Neuronal stem cell (in vitro differentiated cells): ENCODE data around the gene BMS1.
"Not testable (repeated sequence)": the region's sequence is repeated elsewhere in the genome, so short reads cannot be mapped to it uniquely, and the experiment has no call there.

Experiments used
- DNase-seq: peaks from one replicate; pipeline ENCODE4 v3.0.0-alpha.2; 2013; ENCODE audit warnings: low spot score
- H2AFZ ChIP-seq: one replicate; pipeline ENCODE4 v1.6.1; 2013; ENCODE audit warnings: mild to moderate bottlenecking, low read length, inconsistent platforms
- H2AK5ac ChIP-seq: 2 replicates; pipeline ENCODE4 v1.6.1; 2013; ENCODE audit warnings: low read depth, mild to moderate bottlenecking, inconsistent platforms, low read length, moderate library complexity, mixed read lengths
- H2BK120ac ChIP-seq: 2 replicates; pipeline ENCODE4 v1.6.1; 2013; ENCODE audit warnings: low read depth, mild to moderate bottlenecking, inconsistent platforms, low read length, moderate library complexity, mixed read lengths
- H2BK12ac ChIP-seq: one replicate; pipeline ENCODE4 v1.6.1; 2013; ENCODE audit warnings: low read length, inconsistent platforms
- H2BK15ac ChIP-seq: 2 replicates; pipeline ENCODE4 v1.6.1; 2013; ENCODE audit warnings: mild to moderate bottlenecking, low read length, inconsistent platforms, mixed read lengths
- H2BK5ac ChIP-seq: one replicate; pipeline ENCODE4 v1.6.1; 2013; ENCODE audit warnings: inconsistent platforms, mild to moderate bottlenecking, low read length, moderate library complexity
- H3K14ac ChIP-seq: one replicate; pipeline ENCODE4 v1.6.1; 2013; ENCODE audit warnings: low read length, inconsistent platforms
- H3K18ac ChIP-seq: 2 replicates; pipeline ENCODE4 v1.6.1; 2013; ENCODE audit warnings: low read length, inconsistent platforms
- H3K23ac ChIP-seq: 2 replicates; pipeline ENCODE4 v1.6.1; 2013; ENCODE audit warnings: low read depth, mild to moderate bottlenecking, mixed read lengths, low read length, inconsistent platforms; ENCODE audit not compliant: poor library complexity
- H3K27ac ChIP-seq: replicated peaks from 3 replicates; pipeline ENCODE4 v1.5.1; 2013; ENCODE audit warnings: low read length, inconsistent platforms
- H3K27me3 ChIP-seq, 3 experiments: 2 replicates each; pipeline ENCODE4 v1.6.1; 2013; ENCODE audit warnings: low read length in 3 of 3, mild to moderate bottlenecking in 2 of 3, inconsistent platforms in 1 of 3, low read depth in 1 of 3, mixed read lengths in 1 of 3, moderate library complexity in 1 of 3; ENCODE audit not compliant: control insufficient read depth in 3 of 3, insufficient read depth in 3 of 3
- H3K36me3 ChIP-seq, 2 donors: replicated peaks in 1 of 2; 2 replicates each; pipeline ENCODE4 v1.6.1; 2013; ENCODE audit warnings: low read length in 2 of 2; ENCODE audit not compliant: control insufficient read depth in 2 of 2, insufficient read depth in 2 of 2
- H3K4ac ChIP-seq: 2 replicates; pipeline ENCODE4 v1.6.1; 2013; ENCODE audit warnings: inconsistent platforms, mild to moderate bottlenecking, low read length, moderate library complexity
- H3K4me1 ChIP-seq, 2 donors: 1 replicate in 1 of 2; 2 replicates in 1 of 2; pipeline ENCODE4 v1.6.1; 2013; ENCODE audit warnings: low read length in 2 of 2, low read depth in 1 of 2; ENCODE audit not compliant: control insufficient read depth in 2 of 2, insufficient read depth in 1 of 2
- H3K4me2 ChIP-seq: one replicate; pipeline ENCODE4 v1.6.1; 2013; ENCODE audit warnings: mild to moderate bottlenecking, low read length, inconsistent platforms; ENCODE audit not compliant: insufficient read depth, poor library complexity, severe bottlenecking
- H3K4me3 ChIP-seq, 2 donors: 2 replicates each; pipeline ENCODE4 v1.5.1; 2013; ENCODE audit warnings: low read length in 2 of 2, mild to moderate bottlenecking in 2 of 2, inconsistent platforms in 1 of 2, moderate library complexity in 1 of 2
- H3K79me1 ChIP-seq: one replicate; pipeline ENCODE4 v1.6.1; 2013; ENCODE audit warnings: low read depth, mild to moderate bottlenecking, inconsistent platforms, low read length, moderate library complexity
- H3K9ac ChIP-seq: one replicate; pipeline ENCODE4 v1.6.1; 2013; ENCODE audit warnings: mild to moderate bottlenecking, low read depth, low read length, inconsistent platforms; ENCODE audit not compliant: poor library complexity
- H3K9me3 ChIP-seq, 2 donors: replicated peaks in 1 of 2; 2 replicates each; pipeline versions ENCODE3 to v1.6.1; 2013; ENCODE audit warnings: low read length in 2 of 2, mild to moderate bottlenecking in 2 of 2, inconsistent platforms in 1 of 2, low read depth in 1 of 2, mixed read lengths in 1 of 2, moderate library complexity in 1 of 2; ENCODE audit not compliant: control insufficient read depth in 2 of 2, insufficient read depth in 1 of 2
- H4K8ac ChIP-seq: one replicate; pipeline ENCODE4 v1.6.1; 2013; ENCODE audit warnings: low read depth, mild to moderate bottlenecking, inconsistent platforms, low read length, moderate library complexity
- H4K91ac ChIP-seq: one replicate; pipeline ENCODE4 v1.6.1; 2013; ENCODE audit warnings: low read length, low read depth, mild to moderate bottlenecking, inconsistent platforms; ENCODE audit not compliant: poor library complexity
- WGBS, 2 donors: extraction: QIAGEN DNeasy Blood & Tissue Kit; methylation state at CpG; one replicate each; pipeline ENCODE4 v1.1.7; 2013; ENCODE audit warnings: missing lambda C conversion rate in 2 of 2, mixed read lengths in 1 of 2; ENCODE audit not compliant: insufficient read length in 2 of 2, insufficient replicate concordance in 1 of 2; ENCODE audit errors: extremely low coverage in 2 of 2; 5-methylcytosine and 5-hydroxymethylcytosine counted together

BMS1 gene

DNA sequence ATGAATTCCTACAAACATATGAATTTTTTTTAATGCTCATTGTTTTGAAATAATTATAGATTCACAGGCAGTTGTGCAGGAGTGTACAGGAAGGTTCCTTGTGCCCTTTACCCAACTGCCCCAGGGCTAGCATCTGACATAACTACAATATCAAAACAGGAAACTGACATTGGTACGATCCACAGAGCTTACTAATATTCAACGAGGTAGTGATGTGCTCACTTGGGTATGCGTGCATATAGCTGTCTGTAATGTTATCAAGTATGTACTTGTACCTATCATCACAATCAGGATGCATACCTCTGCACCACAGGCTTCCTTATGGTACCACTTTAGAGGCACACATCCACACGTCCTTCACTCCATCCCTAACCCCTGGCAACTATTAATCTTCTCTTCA is 68.3 kb downstream of the BMS1 start:
- no peak overlapping the region for H2BK5ac ChIP-seq
- H4K8ac ChIP-seq = no peak overlapping the region
- H3K4me2 ChIP-seq = no peak overlapping the region
- no peak overlapping the region for H3K9ac ChIP-seq
- H3K4me1 ChIP-seq = no peaks in the 10 kb centered on the region
- no peak overlapping the region for H3K14ac ChIP-seq
- H2AFZ ChIP-seq = no peak overlapping the region
- H2BK15ac ChIP-seq = no peak overlapping the region
- no peak overlapping the region for H3K4ac ChIP-seq
- no peak overlapping the region for H3K23ac ChIP-seq
- H2BK12ac ChIP-seq = no peak overlapping the region
- no peaks in the 10 kb centered on the region for H3K27me3 ChIP-seq
- H2AK5ac ChIP-seq = no peak overlapping the region
- no peak for DNase-seq
- H4K91ac ChIP-seq = no peak overlapping the region
- no peak overlapping the region for H2BK120ac ChIP-seq
- H3K18ac ChIP-seq = no peak overlapping the region
- H3K4me3 ChIP-seq = no peak overlapping the region
- peaks cover 3 to 6% of the 10 kb centered on the region in 2 donors for H3K9me3 ChIP-seq
- no peaks in the 10 kb centered on the region for H3K36me3 ChIP-seq
- H3K27ac ChIP-seq = no peak overlapping the region
- no CpG with 5 or more reads among the region's 4 CpGs for WGBS, 2 donors
- H3K79me1 ChIP-seq = no peaks in the 10 kb centered on the region

DNA sequence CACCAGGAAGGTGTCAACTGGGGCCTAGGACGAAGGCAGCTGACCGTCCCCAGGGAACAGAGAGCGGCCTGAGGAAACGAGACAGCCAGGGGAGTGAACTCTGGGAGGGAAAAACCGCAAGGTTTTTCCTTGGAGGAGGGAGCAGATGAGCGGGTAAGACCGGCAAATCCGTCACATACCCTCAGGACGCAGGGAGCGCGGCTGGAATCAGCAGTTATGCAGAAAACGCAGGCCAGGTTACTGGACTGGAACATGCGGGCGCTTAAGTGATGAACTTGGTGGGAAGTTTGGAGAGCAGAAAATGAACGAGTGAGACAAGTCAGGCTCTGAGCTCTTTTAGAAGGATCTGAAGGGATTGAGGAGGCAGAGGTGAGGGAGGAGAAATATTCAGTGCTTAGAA is 76.7 kb downstream of the BMS1 start:
- no peak for DNase-seq
- Histone ChIP-seq H3K4me2 (no peak overlapping the region), H2BK120ac (no peak overlapping the region), H3K14ac (no peak overlapping the region), H4K8ac (no peak overlapping the region), H2AFZ (no peak overlapping the region), H2BK12ac (no peak overlapping the region), H2BK15ac (no peak overlapping the region), H3K36me3 (no peaks in the 10 kb centered on the region), H3K18ac (no peak overlapping the region), H2AK5ac (no peak overlapping the region), H3K4me1 (no peaks in the 10 kb centered on the region), H3K27me3 (peaks cover 0 to 5% (median 0%) of the 10 kb centered on the region in 3 experiments), H3K27ac (no peak overlapping the region), H3K79me1 (no peaks in the 10 kb centered on the region), H3K4ac (no peak overlapping the region), H3K9me3 (no peaks in the 10 kb centered on the region), H3K9ac (no peak overlapping the region), H4K91ac (no peak overlapping the region), H2BK5ac (no peak overlapping the region), H3K23ac (no peak overlapping the region), H3K4me3 (no peak overlapping the region)
- no CpG with 5 or more reads among the region's 15 CpGs for WGBS, 2 donors

DNA sequence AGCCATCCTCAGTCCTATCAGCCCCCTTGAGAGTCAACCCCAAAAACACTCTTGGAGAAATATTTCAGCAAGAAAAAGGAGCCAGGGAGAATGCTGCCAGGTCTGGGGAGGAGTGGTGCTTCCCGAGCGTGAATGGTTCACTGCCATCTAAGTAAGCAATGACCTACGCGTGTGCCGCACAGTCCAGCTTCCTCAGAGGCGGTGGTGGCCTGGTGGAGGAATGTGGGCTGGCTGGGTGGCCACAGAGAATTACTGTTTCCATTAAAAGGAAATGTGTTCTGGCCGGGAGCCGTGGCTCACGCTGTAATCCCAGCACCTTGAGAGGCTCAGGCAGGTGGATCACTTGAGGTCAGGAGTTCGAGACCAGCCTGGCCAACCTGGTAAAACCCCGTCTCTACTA is 77.4 kb downstream of the BMS1 start:
- H3K18ac ChIP-seq, H3K4me2 ChIP-seq, H2BK15ac ChIP-seq, H3K27me3 ChIP-seq, H3K14ac ChIP-seq, H4K91ac ChIP-seq, H2BK120ac ChIP-seq, H4K8ac ChIP-seq, H3K4ac ChIP-seq, H3K27ac ChIP-seq, H2AFZ ChIP-seq, H2BK5ac ChIP-seq, H2BK12ac ChIP-seq, H2AK5ac ChIP-seq, H3K36me3 ChIP-seq, H3K9me3 ChIP-seq, H3K9ac ChIP-seq, H3K23ac ChIP-seq, H3K79me1 ChIP-seq, H3K4me3 ChIP-seq, H3K4me1 ChIP-seq, DNase-seq: not testable (repeated sequence)
- WGBS, 2 donors = no CpG with 5 or more reads among the region's 11 CpGs

DNA sequence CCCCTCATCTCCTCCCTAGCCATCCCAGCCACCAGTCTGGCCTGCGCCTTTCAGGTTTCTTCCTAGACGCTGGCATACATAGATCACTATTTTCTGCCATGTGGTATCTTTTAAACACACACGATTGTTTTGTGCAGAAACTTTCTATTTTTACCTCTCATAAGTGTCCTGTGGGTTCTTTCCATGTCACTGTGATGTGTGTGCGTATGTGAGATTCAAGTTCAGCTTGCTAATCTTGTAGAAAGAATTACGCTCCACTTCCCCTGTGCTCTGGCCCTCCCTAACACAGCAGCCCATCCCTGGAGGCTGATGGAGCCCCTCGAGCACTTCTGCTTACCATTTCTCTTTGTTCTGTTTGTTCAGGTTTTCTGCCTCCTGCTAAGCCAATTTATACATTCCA is 80.2 kb downstream of the BMS1 start:
- not testable (repeated sequence) for H3K18ac ChIP-seq, H3K27ac ChIP-seq, H3K4me1 ChIP-seq, H3K4me2 ChIP-seq, H2BK12ac ChIP-seq, H2AFZ ChIP-seq, H3K4ac ChIP-seq, DNase-seq, H2BK15ac ChIP-seq, H3K79me1 ChIP-seq, H2AK5ac ChIP-seq, H4K8ac ChIP-seq, H3K9ac ChIP-seq, H3K4me3 ChIP-seq, H3K23ac ChIP-seq, H3K36me3 ChIP-seq, H2BK5ac ChIP-seq, H3K9me3 ChIP-seq, H2BK120ac ChIP-seq, H4K91ac ChIP-seq, H3K14ac ChIP-seq
- peaks cover 0 to 13% (median 5%) of the 10 kb centered on the region in 3 experiments for H3K27me3 ChIP-seq
- WGBS, 2 donors = no CpG with 5 or more reads among the region's 6 CpGs
